ENCODE results near the gene CIAO1. TPM values are rescaled to one million over a fixed set of nuclear protein-coding genes. Genes with fewer than 3 reads are reported as not detected.
"Not testable (repeated sequence)": the region's sequence is repeated elsewhere in the genome, so short reads cannot be mapped to it uniquely, and the experiment has no call there.

The CIAO1 gene
- total and polyA plus RNA-seq, 10 donors = 31.3 to 122 (median 70.3) TPM

DNA sequence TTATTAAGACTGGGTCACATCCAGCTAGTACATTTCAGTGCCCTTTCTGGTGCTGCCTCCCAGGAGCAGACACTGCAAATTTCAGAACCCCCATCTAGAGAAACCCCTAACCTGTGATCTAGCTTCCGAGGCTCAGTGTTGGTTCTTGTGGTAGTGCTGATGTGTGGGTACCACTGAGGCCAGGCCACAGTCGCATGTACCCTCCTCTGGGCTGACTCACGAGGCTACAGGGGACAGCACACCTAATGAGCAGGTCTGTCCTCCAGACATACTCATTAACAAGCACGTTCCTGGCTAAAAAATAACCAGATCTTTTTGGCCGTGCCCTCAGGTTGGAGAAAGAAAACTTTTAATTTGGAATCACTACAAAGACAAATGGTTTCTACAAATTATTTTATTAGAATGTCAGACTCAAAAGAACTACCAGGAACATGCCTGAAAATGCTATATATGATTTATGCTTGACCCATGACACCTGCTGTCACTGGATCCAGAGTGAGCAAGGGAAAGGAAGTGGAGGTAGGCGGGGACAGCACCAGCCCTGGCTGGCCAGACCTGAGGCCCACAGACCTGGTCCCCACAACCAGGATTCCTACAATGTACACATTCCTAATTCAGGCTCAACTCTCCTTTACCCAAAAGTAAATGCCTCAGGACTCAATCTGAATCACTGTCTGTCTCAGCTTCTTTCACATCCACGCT, 8.5 kb downstream of the CIAO1 start:
- WGBS, 5 donors = 79 to 91% (median 83%) methylated on average over 7 of the region's 7 CpGs

DNA sequence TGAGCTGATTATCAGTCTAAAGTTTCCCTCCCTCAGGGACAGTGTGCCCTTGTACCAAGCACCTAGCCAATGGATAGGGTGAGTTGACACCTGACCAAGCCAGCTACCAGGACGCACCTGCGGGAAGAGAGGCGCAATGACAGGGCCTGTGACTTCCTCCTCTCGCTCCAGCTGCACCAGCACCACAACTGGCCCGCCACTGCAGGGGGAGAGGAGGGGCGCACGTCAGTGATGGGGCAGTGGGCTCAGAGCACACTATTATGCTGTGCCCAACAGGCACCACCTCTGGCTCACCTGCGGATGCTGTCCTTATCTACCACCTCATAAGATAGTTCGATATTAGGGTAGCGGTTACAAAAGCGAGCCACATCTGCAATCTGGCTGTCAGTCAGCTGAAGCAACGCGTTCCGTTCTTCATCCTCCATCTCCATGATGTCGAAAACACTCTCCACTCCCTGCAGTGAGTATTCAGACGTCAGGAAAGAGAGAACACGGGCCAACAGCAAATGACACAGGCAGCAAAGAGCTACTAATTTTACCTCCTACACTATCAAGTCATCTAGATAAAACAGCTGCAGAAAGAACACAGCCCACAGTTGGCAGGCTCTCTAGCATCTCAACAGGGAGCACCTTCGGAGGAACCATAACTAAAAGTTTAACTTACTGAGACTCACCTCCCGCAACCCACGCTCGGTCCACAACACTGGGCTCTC, 10.9 kb downstream of the CIAO1 start:
- Histone ChIP-seq H3K4me1 (no peaks in the 10 kb centered on the region), H3K27me3 (replicated peaks in 1 of 7) (no peaks in the 10 kb centered on the region), H3K27ac (no peak overlapping the region), H3K4me3 (no peak overlapping the region), H3K9me3 (no peaks in the 10 kb centered on the region), H3K36me3 (peaks cover 9 to 100% (median 98%) of the 10 kb centered on the region in 6 donors)
- peak in 2 of 3 donors; percentile 15 to 52 for TF ChIP-seq POLR2AphosphoS5 (IDR thresholded peaks at IDR 0.05)
- TF ChIP-seq, protein P1, sequence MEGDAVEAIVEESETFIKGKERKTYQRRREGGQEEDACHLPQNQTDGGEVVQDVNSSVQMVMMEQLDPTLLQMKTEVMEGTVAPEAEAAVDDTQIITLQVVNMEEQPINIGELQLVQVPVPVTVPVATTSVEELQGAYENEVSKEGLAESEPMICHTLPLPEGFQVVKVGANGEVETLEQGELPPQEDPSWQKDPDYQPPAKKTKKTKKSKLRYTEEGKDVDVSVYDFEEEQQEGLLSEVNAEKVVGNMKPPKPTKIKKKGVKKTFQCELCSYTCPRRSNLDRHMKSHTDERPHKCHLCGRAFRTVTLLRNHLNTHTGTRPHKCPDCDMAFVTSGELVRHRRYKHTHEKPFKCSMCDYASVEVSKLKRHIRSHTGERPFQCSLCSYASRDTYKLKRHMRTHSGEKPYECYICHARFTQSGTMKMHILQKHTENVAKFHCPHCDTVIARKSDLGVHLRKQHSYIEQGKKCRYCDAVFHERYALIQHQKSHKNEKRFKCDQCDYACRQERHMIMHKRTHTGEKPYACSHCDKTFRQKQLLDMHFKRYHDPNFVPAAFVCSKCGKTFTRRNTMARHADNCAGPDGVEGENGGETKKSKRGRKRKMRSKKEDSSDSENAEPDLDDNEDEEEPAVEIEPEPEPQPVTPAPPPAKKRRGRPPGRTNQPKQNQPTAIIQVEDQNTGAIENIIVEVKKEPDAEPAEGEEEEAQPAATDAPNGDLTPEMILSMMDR (IDR thresholded peaks at IDR 0.05 in 8 of 11, conservative IDR thresholded peaks at IDR 0.05 in 3 of 11) = no peak
- intact Hi-C loops (cut with DNase I; ENCODE audit: low total_unique reads) = no loop called here
- 89 to 94% (median 91%) methylated on average over 21 of the region's 21 CpGs for WGBS, 5 donors
- DNase-seq = no peak

More for the DNA sequence above, 8.5 kb downstream of the CIAO1 start:
- Histone ChIP-seq H3K4me3 (no peak overlapping the region), H3K27ac (no peak overlapping the region), H3K36me3 (peaks cover 6 to 100% (median 96%) of the 10 kb centered on the region in 6 donors), H3K4me1 (no peaks in the 10 kb centered on the region), H3K9me3 (no peaks in the 10 kb centered on the region), H3K27me3 (replicated peaks in 1 of 7) (no peaks in the 10 kb centered on the region)
- TF ChIP-seq POLR2AphosphoS5 (IDR thresholded peaks at IDR 0.05) = peak in 1 of 3 donors; percentile 52
- TF ChIP-seq, protein P1 (IDR thresholded peaks at IDR 0.05 in 8 of 11, conservative IDR thresholded peaks at IDR 0.05 in 3 of 11) = no peak
- intact Hi-C loops (cut with DNase I; ENCODE audit: low total_unique reads) = no loop called here
- no peak for DNase-seq

DNA sequence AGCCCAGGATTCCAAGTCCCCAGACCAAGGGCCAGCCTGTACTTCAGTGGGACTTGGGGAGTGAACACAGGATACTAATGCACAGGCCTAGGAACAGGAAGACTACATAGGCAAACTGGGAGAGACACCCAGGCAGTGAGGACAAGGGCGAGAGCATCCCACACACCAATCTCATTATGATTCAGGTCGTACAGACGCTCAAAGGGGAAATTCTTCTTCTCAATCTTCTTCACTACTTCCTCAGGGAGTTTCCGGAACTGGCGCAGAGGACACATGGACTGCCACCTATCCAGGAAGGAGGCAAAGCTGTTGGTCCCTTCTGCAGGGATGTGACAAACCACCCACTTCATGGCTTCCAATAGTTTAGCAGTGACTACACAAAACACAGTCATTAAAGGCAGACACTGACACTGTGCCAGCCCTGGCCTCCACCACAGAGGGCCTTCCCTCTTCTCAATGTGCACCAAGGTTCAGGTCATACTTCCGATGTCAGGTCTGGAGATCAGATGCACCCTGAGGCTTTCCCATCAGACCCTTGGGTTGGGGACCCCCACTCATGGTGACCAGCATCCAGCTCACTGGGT, 21.3 kb downstream of the CIAO1 start:
- Histone ChIP-seq H3K4me3 (no peak overlapping the region), H3K4me1 (no peaks in the 10 kb centered on the region), H3K27ac (no peak overlapping the region), H3K27me3 (replicated peaks in 1 of 7) (no peaks in the 10 kb centered on the region), H3K9me3 (no peaks in the 10 kb centered on the region), H3K36me3 (peaks cover 34 to 100% (median 100%) of the 10 kb centered on the region in 6 donors)
- intact Hi-C loops (cut with DNase I; ENCODE audit: low total_unique reads) = no loop called here
- 72 to 88% (median 81%) methylated on average over 4 to 6 of the region's 6 CpGs for WGBS, 5 donors
- no peak for TF ChIP-seq POLR2A (IDR thresholded peaks at IDR 0.05)
- TF ChIP-seq, protein P1 (IDR thresholded peaks at IDR 0.05 in 8 of 11, conservative IDR thresholded peaks at IDR 0.05 in 3 of 11) = no peak
- TF ChIP-seq POLR2AphosphoS5 (IDR thresholded peaks at IDR 0.05) = peak in 1 of 3 donors; percentile 2
- no peak for DNase-seq

DNA sequence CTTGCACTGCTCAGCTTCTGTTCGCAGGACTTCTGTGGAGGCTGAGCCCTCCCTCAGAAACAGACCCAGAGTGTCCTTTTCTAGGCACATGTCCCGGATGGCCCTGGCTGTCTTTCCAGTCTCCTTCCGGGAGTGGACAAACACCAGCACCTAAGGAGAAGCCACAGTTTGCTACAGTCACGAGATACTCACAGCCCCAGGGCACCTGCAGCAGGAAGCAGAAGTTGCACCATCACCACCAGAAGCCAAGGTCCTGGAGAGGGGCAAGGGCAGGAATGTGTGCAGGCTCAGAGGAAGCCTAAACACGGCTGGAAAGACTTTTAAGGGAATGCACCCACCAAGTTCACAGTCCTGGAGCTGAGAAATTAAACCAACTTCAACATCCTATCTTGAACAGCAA, 25.7 kb downstream of the CIAO1 start:
- Histone ChIP-seq H3K4me3 (no peak overlapping the region), H3K27ac (no peak overlapping the region), H3K27me3 (replicated peaks in 1 of 7) (no peaks in the 10 kb centered on the region), H3K36me3 (peaks cover 34 to 100% (median 100%) of the 10 kb centered on the region in 6 donors), H3K4me1 (no peaks in the 10 kb centered on the region), H3K9me3 (no peaks in the 10 kb centered on the region)
- intact Hi-C loops (cut with DNase I; ENCODE audit: low total_unique reads) = no loop called here
- TF ChIP-seq, protein P1 (IDR thresholded peaks at IDR 0.05 in 8 of 11, conservative IDR thresholded peaks at IDR 0.05 in 3 of 11) = no peak
- TF ChIP-seq POLR2AphosphoS5 (IDR thresholded peaks at IDR 0.05) (no peak), POLR2A (IDR thresholded peaks at IDR 0.05) (no peak)
- DNase-seq = peak; percentile 59
- WGBS, 5 donors = 69 to 97% (median 75%) methylated on average over 4 to 5 of the region's 5 CpGs

DNA sequence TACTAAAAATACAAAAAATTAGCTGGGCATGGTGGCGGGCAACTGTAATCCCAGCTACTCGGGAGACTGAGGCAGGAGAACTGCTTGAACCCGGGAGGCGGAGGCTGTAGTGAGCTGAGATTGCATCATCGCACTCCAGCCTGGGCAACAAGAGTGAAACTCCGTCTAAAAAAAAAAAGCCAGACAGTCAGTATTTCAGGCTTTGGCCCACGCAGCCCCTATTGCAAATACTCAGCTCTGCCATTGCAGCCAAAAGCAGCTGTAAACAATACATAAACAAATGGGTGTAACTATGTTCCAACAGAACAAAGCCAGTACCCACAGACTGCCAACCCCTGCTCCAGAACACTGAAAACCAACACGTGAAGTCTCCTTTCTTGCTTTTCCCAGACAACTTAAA, 28.2 kb downstream of the CIAO1 start:
- DNase-seq = not testable (repeated sequence)

More for the DNA sequence above, 28.2 kb downstream of the CIAO1 start:
- H3K4me1 ChIP-seq; intact Hi-C loops (cut with DNase I; ENCODE audit: low total_unique reads); H3K9me3 ChIP-seq; H3K27me3 ChIP-seq (replicated peaks in 1 of 7); H3K27ac ChIP-seq; H3K4me3 ChIP-seq: not testable (repeated sequence)
- WGBS, 5 donors = 89 to 96% (median 92%) methylated on average over 8 of the region's 8 CpGs
- peaks cover 33 to 100% (median 100%) of the 10 kb centered on the region in 6 donors for H3K36me3 ChIP-seq
